GM18520 (cell line): ENCODE results near the gene GALNT14.

Experiments
- ATAC-seq: cut with Tn5 transposase; IDR thresholded peaks from one replicate; pipeline ENCODE4 v1.9.1; 2021; ENCODE audit not compliant: unreplicated experiment

GALNT14 gene

GRCh38 chr2:30949435-30949834 is 188.8 kb downstream of the GALNT14 start:
- ATAC-seq = no peak

GRCh38 chr2:30948857-30949256 is 189.4 kb downstream of the GALNT14 start:
- ATAC-seq = no peak

GRCh38 chr2:30948130-30948529 is 190.1 kb downstream of the GALNT14 start:
- no peak for ATAC-seq

- no peak for ATAC-seq
These were observed 190.6 kb downstream of the GALNT14 start for GRCh38 chr2:30947686-30948085.

GRCh38 chr2:30942419-30942818 is 195.8 kb downstream of the GALNT14 start:
- ATAC-seq = no peak

GRCh38 chr2:30940839-30941238 is 197.4 kb downstream of the GALNT14 start:
- no peak for ATAC-seq

- no peak for ATAC-seq
These were observed 198.9 kb downstream of the GALNT14 start for GRCh38 chr2:30939364-30939763.

GRCh38 chr2:30938196-30938595 is 200.0 kb downstream of the GALNT14 start:
- no peak for ATAC-seq

- no peak for ATAC-seq
These were observed 201.3 kb downstream of the GALNT14 start for GRCh38 chr2:30936977-30937376.

- ATAC-seq = no peak
These were observed 202.4 kb downstream of the GALNT14 start for GRCh38 chr2:30935795-30936194.

GRCh38 chr2:30934066-30934465 is 204.2 kb downstream of the GALNT14 start:
- ATAC-seq = no peak

GRCh38 chr2:30933496-30933895 is 204.7 kb downstream of the GALNT14 start:
- ATAC-seq = no peak

- no peak for ATAC-seq
These were observed 205.4 kb downstream of the GALNT14 start for GRCh38 chr2:30932870-30933269.

GRCh38 chr2:30931841-30932407 is 206.3 kb downstream of the GALNT14 start:
- ATAC-seq = no peak

- ATAC-seq = no peak
These were observed 207.5 kb downstream of the GALNT14 start for GRCh38 chr2:30930716-30931115.

- no peak for ATAC-seq
These were observed 210.7 kb downstream of the GALNT14 start for GRCh38 chr2:30927465-30928075.

GRCh38 chr2:30926606-30927005 is 211.6 kb downstream of the GALNT14 start:
- no peak for ATAC-seq

GRCh38 chr2:30923623-30924022 is 214.6 kb downstream of the GALNT14 start:
- ATAC-seq = no peak

- ATAC-seq = no peak
These were observed 217.7 kb downstream of the GALNT14 start for GRCh38 chr2:30920511-30920910.

- ATAC-seq = no peak
These were observed 222.8 kb downstream of the GALNT14 start for GRCh38 chr2:30915486-30915885.

- no peak for ATAC-seq
These were observed 223.8 kb downstream of the GALNT14 start for GRCh38 chr2:30914456-30914855.

GRCh38 chr2:30912056-30912455 is 226.2 kb downstream of the GALNT14 start:
- no peak for ATAC-seq

GRCh38 chr2:30911327-30911726 is 226.9 kb downstream of the GALNT14 start:
- ATAC-seq = no peak
